LNCaP clone FGC (cell line): Measurements from ENCODE around the gene EPS8L3.

Experiments
- DNase-seq: peaks from one replicate; pipeline ENCODE4 v3.0.0-alpha.2; 2011; ENCODE audit warnings: low read depth
- H3K4me3 ChIP-seq: 2 replicates; pipeline ENCODE4 v1.5.1; 2011; ENCODE audit warnings: mild to moderate bottlenecking, low read depth, low read length, control low read depth
- CTCF ChIP-seq: IDR thresholded peaks from 2 replicates; pipeline ENCODE4 v1.5.1; 2012; ENCODE audit warnings: mild to moderate bottlenecking; ENCODE audit not compliant: control insufficient read depth, insufficient read depth; ENCODE audit errors: extremely low read depth

The EPS8L3 gene

DNA sequence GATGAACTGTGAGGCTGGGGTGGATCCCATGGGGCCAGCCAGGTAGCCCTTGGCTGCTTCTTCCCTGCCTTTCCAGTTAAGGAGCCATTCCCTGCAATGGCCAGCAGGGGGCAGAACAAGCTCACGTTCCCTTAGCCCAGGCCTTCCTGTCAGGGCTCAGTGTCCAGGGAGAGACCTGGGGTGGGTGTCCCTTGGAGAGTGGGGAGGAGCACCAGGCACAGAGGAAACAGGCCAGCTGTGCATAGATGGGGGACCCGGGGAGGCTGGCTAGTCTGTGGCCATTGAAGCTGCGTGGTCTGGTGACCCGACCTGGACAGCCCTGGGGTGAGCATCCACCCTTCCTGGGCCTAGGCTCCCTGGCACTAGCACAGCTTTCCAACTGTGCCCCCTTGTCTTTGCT, 13.2 kb upstream of the EPS8L3 start:
- DNase-seq, result peak; percentile 52
- no peak overlapping the region for H3K4me3 ChIP-seq
- peak; percentile 96 for TF ChIP-seq CTCF

GRCh38 chr1:109776206-109776835, 12.6 kb upstream of the EPS8L3 start:
- TF ChIP-seq CTCF, result no peak
- DNase-seq, result no peak
- no peak overlapping the region for H3K4me3 ChIP-seq

- TF ChIP-seq CTCF, result no peak
- no peak overlapping the region for H3K4me3 ChIP-seq
- no peak for DNase-seq
Measured at GRCh38 chr1:109775398-109775797, 11.7 kb upstream of the EPS8L3 start.

GRCh38 chr1:109773900-109774485, 10.3 kb upstream of the EPS8L3 start:
- no peak for TF ChIP-seq CTCF
- no peak overlapping the region for H3K4me3 ChIP-seq
- DNase-seq, result no peak

DNA sequence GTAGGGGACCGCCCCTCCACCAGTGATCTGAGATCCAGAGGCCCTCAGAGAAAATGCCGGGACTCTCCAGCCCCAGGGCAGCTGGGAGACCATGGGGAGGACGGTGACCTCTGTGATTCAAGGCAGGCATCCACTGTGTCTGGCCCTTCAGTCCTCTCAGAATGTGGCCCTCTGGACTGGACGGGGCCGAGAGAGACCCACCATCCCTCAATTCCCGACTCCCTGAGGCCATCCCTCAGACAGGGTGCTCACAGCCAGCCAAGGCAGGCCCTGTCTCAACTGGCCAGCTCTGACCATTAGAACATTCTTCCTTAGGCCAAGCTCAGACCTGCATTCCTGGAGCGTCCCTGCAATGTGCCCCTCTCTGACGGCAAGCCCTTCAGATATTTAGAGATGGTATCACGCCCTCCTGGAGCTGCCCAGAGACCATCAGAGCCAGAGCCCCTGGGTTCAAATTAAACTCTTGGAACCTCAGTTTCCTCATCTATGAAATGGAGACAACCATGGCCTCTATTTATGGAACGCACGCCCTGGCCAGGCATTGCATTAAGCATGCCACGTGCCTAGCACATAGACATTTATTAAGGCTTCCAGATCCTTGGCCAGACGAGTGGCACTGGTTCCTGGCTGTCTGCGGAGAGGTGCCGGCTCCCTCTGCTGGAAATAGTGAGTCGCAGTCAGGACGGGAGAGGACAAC, 9.6 kb upstream of the EPS8L3 start:
- H3K4me3 ChIP-seq, result no peak overlapping the region
- peak; percentile 72 for DNase-seq
- peak; percentile 99 for TF ChIP-seq CTCF

DNA sequence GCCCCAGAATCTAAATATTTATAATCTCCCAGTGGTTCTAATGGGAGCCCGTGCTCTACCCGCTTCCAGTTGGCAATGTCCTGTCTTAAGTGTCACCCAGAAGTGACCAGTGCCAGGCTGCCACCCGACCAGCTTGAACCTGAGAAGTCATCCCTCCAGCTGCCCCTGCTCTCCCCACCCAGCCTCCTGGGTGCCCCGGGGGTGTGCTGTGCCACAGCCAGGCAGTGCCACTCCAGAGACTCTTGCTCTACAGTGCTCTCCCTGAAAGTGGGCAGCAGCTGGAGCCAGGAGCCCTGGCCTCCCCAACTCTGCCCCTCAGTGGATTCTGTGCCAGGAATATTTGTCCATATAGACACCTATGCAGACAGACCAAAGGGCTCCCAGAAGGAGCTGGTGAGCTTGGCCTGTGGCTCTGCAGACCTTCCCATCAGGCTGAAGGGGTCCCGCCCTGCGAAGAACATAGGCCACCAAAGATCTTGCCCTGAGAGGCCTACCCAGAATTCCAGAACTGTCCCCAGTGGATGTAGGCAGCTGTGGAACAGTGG, 9.0 kb upstream of the EPS8L3 start:
- TF ChIP-seq CTCF, result no peak
- H3K4me3 ChIP-seq, result no peak overlapping the region
- no peak for DNase-seq
